ENCODE data around the gene PCNX2. TPM values are rescaled to one million over a fixed set of nuclear protein-coding genes. Genes with fewer than 3 reads are reported as not detected.
"Not testable (repeated sequence)": the region's sequence is repeated elsewhere in the genome, so short reads cannot be mapped to it uniquely, and the experiment has no call there.

The PCNX2 gene
- total RNA-seq, 4 donors from 2014 or later, result 4.3 to 19.5 (median 9.0) TPM

- intact Hi-C loops (cut with DNase I), result no loop called here
- Histone ChIP-seq H3K4me3 (no peak overlapping the region), H3K9me3 (no peaks in the 10 kb centered on the region), H3K27me3 (no peaks in the 10 kb centered on the region), H3K36me3 (no peaks in the 10 kb centered on the region), H3K4me1 (peaks cover 0 to 19% (median 4%) of the 10 kb centered on the region in 3 donors), H3K27ac (no peak overlapping the region)
- no peak for TF ChIP-seq POLR2A (IDR thresholded peaks at IDR 0.05)
- TF ChIP-seq CTCF (IDR thresholded peaks at IDR 0.05), result no peak
- WGBS, 2 donors, result 27 to 40% methylated on average over 4 of the region's 4 CpGs
- DNase-seq, result no peak
Observed at GRCh38 chr1:233138788-233139585, 156.5 kb downstream of the PCNX2 start.

- no peak overlapping the region for H3K27ac ChIP-seq
- H3K4me3 ChIP-seq, result no peak overlapping the region
- intact Hi-C loops (cut with DNase I), result no loop called here
- no peaks in the 10 kb centered on the region for H3K9me3 ChIP-seq
- H3K36me3 ChIP-seq, result peaks cover 0 to 4% (median 0%) of the 10 kb centered on the region in 3 donors
- H3K4me1 ChIP-seq, result peaks cover 0 to 18% (median 4%) of the 10 kb centered on the region in 3 donors
- H3K27me3 ChIP-seq, result no peaks in the 10 kb centered on the region
- no peak for TF ChIP-seq POLR2A (IDR thresholded peaks at IDR 0.05)
- no peak for TF ChIP-seq CTCF (IDR thresholded peaks at IDR 0.05)
- no peak for DNase-seq
Observed at GRCh38 chr1:233135833-233136232, 159.7 kb downstream of the PCNX2 start.

- WGBS, 2 donors, result 81 to 85% methylated on average over 3 of the region's 3 CpGs
- Histone ChIP-seq H3K4me3 (no peak overlapping the region), H3K4me1 (peaks cover 0 to 5% (median 0%) of the 10 kb centered on the region in 3 donors), H3K36me3 (peaks cover 0 to 8% (median 0%) of the 10 kb centered on the region in 3 donors), H3K9me3 (no peaks in the 10 kb centered on the region), H3K27ac (no peak overlapping the region), H3K27me3 (no peaks in the 10 kb centered on the region)
- TF ChIP-seq CTCF (IDR thresholded peaks at IDR 0.05) (no peak), POLR2A (IDR thresholded peaks at IDR 0.05) (no peak)
- intact Hi-C loops (cut with DNase I), result no loop called here
- DNase-seq, result no peak
Observed at GRCh38 chr1:233132445-233132844, 163.1 kb downstream of the PCNX2 start.

GRCh38 chr1:233129031-233129430, 166.5 kb downstream of the PCNX2 start:
- H3K4me3 ChIP-seq; H3K36me3 ChIP-seq; H3K27me3 ChIP-seq; H3K9me3 ChIP-seq; intact Hi-C loops (cut with DNase I); H3K4me1 ChIP-seq; H3K27ac ChIP-seq; DNase-seq: not testable (repeated sequence)
- 100% methylated on average over 2 of the region's 25 CpGs; no CpG with 5 or more reads in 1 of the 2 donors for WGBS, 2 donors

- intact Hi-C loops (cut with DNase I), result no loop called here
- Histone ChIP-seq H3K4me3 (no peak overlapping the region), H3K4me1 (peaks cover 0 to 6% (median 0%) of the 10 kb centered on the region in 3 donors), H3K27me3 (no peaks in the 10 kb centered on the region), H3K36me3 (peaks cover 0 to 4% (median 0%) of the 10 kb centered on the region in 3 donors), H3K27ac (no peak overlapping the region), H3K9me3 (no peaks in the 10 kb centered on the region)
- 85 to 91% methylated on average over 7 of the region's 7 CpGs for WGBS, 2 donors
- TF ChIP-seq CTCF (IDR thresholded peaks at IDR 0.05) (no peak), POLR2A (IDR thresholded peaks at IDR 0.05) (no peak)
- no peak for DNase-seq
Observed at GRCh38 chr1:233127157-233127556, 168.4 kb downstream of the PCNX2 start.

All from esophagus squamous epithelium (tissue), 5 donors.